ENCODE data around the gene CTNNA2.
"Not testable (repeated sequence)": the region's sequence is repeated elsewhere in the genome, so short reads cannot be mapped to it uniquely, and the experiment has no call there.

The CTNNA2 gene

DNA sequence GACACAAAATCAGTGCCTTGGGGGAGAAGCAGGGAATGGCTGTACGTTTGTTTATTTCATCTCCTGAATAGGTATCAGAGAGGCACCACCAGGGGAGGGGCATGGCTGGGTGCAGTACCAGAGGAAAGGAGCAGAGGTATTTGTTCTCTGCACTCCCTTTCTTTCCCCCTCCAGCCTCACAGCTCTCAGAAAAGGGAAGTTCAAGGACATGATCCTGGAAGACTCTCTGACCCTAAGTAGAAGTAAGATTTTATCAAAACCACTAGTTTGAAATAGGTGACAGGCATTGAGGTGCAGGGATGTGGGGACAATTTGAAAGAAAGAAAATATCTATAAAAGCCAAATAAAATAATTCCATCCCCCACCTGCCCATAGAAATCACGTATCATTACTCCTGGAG, 655.2 kb downstream of the CTNNA2 start:
- in situ Hi-C loops (cut with HindIII; ENCODE audit: low sequenced_read_pairs): no loop called here

DNA sequence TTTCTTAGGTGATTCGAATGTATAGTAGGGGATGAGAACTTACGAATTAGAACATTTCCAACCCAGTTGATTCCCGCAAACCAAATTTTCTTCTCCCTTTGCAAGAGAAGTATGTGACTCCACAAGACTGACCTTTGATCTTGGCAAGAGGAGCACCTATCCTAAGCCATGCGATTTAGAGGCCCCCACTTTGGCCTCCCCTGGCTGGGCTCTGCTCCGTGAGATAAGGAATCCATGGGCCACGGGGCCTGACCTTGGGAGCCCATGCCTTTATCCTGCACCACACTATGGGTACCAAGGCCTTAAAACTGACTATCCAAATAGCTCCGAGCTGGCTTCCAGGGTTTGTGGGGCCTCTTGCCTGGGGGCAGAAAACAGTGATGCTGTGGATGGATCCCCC, 656.0 kb downstream of the CTNNA2 start:
- in situ Hi-C loops (cut with HindIII; ENCODE audit: low sequenced_read_pairs): no loop called here

DNA sequence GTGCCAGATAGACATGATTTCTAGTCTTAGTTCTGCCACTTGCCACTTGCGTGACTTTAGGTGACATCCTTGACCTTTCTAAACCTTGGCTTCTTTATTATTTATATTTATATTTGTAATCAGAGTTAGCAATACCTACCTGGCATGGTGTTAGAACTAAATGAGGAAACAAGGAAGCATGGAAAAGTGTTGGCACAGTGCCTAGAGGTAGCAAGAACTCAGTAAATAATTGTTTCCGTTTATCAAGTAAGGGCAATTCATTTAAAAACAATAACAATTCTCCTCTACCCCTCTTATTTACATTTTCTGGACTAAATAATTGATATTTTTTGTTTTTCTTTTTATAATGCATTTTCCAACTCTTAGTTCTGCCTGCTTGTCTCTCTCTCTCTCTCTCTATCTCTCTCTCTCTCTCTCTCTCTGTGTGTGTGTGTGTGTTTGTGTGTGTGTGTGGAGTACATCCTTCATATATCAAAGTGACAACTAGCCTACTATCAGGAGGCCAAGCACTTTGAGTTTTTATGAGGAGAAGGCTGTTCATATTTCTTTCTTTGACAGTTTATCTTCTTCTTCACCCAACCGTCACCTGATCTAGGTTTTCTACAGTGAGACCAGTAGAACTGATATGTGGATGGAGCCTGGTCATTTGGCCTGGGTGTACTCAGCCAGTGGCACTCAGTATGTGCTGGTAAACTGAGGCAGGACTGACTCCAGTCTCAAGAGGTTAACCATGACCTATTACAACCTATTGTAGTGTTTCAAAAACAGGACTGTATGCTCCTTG, 657.2 kb downstream of the CTNNA2 start:
- in situ Hi-C loops (cut with HindIII; ENCODE audit: low sequenced_read_pairs): no loop called here

DNA sequence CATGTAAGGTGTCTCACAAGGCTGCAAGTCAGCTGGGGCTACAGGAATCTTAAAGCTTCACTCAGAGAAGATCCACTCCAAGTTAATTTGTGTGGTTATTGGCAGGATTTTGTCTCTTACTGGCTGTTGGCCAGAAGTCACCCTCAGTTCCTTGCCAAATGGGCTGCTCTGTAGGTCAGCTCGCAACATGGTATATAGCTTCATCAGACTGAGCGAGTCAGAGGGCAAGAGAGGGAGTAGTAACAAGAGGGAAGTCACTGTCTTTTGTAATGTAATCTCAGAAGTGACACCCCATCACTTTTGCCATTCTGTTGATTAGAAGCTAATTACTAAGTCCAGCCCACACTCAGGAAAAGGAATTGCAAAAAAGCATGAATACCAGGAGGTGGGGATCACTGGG, 672.2 kb downstream of the CTNNA2 start:
- in situ Hi-C loops (cut with HindIII; ENCODE audit: low sequenced_read_pairs): no loop called here

DNA sequence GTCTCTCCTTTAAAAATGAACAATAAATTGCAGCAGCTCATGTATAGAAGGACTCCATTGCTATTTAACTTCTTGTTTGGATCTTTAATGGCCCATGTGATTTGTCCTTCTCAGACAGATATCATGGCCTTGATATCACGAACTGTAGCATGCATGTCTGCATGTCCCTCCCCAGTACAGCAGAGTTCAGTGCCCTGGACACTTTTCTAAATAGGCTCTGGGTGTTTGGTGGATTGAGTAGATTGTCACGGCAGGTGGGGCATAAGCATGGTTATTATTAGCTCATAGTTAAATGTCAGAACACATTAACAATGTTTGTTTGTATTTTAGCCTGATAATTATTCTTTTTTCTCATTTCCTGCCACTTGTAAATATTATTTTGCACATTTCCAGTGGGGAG, 673.4 kb downstream of the CTNNA2 start:
- in situ Hi-C loops (cut with HindIII; ENCODE audit: low sequenced_read_pairs): no loop called here

DNA sequence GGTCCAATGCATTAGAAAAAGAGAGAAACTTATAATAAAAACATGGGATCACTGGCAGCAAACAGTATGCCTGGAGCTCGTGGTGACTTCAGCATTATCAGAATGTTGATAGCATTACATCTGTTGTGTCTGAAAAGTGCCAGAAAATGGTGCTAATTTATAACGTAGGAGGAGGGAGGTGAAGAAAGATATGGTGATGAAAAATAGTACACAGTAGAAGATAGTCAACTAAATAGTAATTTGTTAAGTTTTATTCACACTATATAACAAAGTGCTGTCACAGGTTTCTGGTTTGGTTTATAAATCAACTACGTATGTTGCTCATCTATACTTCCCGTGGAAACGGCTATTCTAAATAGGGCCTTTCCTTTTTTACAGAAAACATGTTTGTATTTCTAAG, 674.3 kb downstream of the CTNNA2 start:
- in situ Hi-C loops (cut with HindIII; ENCODE audit: low sequenced_read_pairs): no loop called here

DNA sequence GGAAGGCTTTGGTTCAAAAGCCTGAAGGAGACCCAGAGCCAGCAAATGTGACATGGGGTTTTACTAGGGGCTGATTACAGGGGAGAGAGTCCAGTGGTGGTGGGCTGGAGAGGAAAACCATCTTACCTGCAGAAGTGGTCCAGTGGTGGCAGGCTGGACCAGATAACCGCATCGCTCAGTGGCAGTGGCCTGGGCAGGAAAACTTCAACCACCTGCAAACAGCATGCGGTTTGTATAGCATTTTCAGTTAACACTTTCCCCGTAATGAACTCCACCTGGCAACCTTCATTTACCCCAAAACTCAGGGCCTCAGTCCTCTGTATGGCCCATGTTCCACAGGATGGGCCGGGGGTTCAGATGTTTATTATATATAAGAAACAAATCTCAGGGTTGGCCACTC, 677.3 kb downstream of the CTNNA2 start:
- in situ Hi-C loops (cut with HindIII; ENCODE audit: low sequenced_read_pairs): no loop called here

DNA sequence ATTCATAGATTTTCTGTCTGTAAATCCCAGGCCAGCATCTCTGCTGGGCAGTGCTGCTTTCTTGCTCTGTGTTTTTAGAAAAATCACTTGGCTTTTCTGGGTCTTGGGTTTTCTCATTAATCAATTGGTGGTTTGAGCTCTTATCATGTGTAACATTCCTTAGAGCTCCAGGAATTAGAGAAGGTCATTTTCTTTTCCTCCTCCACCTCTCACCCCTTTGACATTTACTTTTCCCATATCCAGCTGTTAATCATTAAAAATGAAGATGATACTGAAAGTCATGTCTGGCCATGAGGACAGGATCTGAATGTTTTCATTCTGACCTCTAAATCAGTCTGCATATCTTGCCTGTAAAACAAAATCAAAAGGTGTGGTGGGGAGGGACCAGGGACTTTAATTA, 680.7 kb downstream of the CTNNA2 start:
- in situ Hi-C loops (cut with HindIII; ENCODE audit: low sequenced_read_pairs): no loop called here

DNA sequence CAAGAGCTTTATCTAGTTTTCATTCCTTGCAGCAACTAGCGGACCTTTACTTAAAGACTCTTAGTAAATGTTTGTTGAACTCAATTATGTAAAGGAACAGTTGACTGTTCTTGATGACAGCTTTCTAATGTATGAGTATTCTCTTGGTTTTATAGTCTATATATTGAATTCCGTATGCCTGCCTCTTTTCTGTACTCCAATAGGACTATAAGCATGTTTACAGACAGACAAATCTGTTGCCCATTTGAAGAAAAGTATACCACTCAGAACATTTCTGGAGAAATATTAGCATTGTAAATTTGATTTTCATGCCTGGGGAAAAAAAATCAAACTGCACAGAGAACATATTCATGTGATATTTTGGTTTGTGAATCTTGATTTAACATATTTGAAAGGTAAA, 682.2 kb downstream of the CTNNA2 start:
- in situ Hi-C loops (cut with HindIII; ENCODE audit: low sequenced_read_pairs): no loop called here

DNA sequence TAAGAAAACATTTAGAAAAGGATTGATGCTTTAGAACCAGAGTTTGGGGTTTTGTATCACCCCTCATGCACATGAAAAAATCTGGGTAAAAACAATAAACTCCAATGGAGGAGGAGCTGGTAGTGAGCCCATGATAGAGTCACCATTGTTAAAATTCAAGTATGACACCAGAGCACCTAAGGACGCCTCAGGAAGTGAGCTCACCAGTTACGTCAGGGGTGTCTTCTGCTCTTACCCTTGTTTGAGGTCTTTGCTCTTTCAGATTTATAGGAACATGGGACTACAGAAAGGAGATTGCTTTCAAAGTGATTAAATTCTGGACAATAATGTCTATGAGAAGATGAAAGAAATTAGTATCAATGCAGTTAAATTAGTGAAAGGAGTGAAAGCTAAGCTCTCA, 685.2 kb downstream of the CTNNA2 start:
- in situ Hi-C loops (cut with HindIII; ENCODE audit: low sequenced_read_pairs): no loop called here

DNA sequence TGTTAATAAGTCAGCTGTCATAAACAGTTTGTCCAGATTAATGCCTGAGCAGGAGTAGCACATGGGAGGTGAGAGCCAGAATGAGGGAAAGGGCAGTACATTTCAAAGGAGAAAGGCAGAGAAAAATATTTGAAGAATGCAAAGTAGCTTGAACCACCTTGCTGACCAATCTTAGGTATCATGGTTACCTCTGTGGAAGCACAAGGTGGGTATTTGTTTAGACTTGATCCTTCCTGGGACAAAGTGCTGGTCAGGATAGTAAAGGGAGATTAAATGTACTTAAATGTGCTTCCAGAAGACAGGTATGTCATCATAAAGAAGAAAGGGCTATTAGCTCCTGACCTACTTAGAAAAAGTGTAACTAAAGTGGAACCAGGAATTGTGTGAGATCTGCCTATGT, 686.7 kb downstream of the CTNNA2 start:
- in situ Hi-C loops (cut with HindIII; ENCODE audit: low sequenced_read_pairs): no loop called here

DNA sequence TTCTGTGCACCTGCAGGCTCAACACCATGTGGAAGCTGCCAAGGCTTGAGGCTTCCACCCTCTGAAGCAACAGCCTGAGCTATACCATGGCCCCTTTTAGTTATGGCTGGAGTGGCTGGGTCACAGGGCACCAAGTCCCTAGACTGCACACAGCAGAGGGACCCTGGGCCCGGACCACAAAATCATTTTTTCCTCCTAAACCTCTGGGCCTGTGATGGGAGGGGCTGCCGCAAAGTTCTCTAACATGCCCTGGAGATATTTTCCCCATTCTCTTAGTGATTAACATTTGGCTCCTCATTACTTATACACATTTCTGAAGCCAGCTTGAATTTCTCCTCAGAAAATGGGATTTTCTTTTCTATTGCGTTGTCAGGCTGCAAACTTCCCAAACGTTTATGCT, 691.1 kb downstream of the CTNNA2 start:
- in situ Hi-C loops (cut with HindIII; ENCODE audit: low sequenced_read_pairs): not testable (repeated sequence)

DNA sequence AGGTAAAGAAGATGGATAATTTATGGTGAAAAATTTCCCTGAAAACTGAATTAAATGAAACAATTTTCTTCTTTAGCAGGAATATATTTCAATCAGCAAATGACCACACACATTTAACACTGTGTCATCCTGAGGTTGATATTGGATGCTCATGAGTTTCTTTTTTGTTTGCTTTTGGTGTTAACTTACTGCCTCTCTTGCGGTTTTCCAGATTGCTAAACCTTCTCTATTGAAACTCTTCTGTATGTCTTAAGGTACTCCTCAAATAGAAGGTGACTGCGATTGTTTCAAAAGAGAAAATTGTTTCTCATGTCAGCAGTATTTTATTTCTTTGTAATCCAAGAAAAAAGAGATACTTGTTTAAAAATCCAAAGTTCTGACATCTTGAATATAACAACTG, 692.6 kb downstream of the CTNNA2 start:
- in situ Hi-C loops (cut with HindIII; ENCODE audit: low sequenced_read_pairs): no loop called here

DNA sequence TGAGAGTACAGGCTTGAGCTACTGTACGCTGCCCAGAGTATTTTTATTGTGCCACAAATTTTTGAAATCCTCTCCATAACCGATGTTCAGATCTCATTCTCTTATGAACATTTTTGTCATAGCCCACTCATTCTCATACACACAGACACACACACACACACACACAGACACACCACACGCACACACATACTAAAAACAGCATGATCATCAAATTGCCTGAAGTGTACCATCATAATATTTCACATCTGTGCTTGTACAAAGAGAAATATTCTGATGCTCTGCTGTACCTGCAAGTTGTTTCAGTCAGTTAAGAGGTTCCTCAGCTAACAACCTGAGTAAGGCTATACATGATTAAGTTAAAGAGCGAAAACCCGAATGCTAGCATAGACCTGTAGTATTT, 696.6 kb downstream of the CTNNA2 start:
- in situ Hi-C loops (cut with HindIII; ENCODE audit: low sequenced_read_pairs): no loop called here

DNA sequence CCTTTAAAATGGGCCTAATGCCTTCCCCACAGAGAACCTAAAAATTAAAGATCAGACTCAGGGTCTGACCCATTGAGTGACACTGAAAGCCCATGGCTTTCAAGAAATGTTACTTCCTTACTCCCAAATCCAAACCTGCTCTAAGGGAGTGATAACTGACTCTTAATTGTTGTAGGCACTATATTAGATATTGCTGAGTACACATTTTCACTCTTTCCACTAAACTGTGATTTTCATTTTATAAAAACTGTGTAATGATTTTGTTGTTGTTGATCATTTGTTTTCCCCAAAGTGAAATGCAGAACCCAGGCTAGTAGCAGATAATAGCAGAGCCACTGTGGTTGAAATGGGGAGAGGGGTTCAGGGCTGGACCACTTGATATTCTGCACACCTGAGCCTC, 704.6 kb downstream of the CTNNA2 start:
- in situ Hi-C loops (cut with HindIII; ENCODE audit: low sequenced_read_pairs): no loop called here

DNA sequence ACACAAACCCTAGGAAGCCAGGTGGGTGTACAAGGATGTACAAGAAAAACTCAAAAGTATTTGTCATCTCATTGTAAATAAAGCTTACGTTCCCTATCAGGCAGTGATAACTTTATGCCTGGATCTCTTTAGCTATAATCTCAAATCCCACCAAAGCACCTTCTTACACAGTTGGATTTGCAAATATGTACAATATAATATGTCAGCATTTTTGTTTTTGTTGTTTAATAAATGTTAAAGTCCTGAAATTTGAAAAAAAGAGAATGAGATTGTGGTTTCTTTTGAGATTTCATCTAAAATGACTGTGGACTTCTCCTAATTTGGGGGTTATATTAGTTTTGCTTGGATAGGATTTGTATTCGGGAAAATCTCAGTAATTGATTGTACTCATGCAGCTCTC, 709.8 kb downstream of the CTNNA2 start:
- in situ Hi-C loops (cut with HindIII; ENCODE audit: low sequenced_read_pairs): no loop called here

DNA sequence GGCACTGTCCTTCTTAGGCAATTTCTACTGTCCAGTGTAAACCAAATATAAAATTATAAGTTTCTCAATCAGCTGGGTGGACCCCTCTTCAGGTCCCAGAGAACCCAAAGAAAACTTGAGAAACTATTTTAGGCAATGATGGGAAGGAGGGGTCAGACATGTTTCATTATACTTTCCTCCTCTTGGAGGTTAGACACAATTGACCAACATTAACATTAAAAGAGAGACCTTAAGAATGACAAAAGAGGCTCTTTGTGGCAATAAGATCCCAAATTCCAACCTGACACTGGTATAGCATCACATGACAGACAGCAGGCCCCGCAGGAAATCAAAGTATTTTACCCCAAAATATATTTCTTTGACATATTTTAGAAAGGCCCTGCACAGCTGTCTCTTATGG, 718.6 kb downstream of the CTNNA2 start:
- in situ Hi-C loops (cut with HindIII; ENCODE audit: low sequenced_read_pairs): no loop called here

DNA sequence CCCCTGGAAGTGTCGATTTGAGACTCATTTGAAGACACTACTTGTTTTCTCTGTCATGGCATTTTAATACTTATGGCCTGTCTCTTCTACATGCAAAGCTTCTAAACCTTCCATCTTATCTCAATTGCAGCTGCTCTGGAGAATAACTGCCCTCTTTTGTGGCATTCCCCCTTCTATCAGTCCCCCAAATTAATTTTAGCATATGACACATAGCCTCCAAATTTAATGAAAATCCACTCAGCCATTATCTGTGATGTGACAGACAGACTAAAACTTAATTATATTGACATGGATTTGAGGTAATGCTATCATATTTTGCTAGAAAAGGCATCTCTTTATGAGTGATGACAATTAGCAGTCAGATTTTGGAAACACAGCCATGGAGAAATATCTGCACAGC, 720.5 kb downstream of the CTNNA2 start:
- in situ Hi-C loops (cut with HindIII; ENCODE audit: low sequenced_read_pairs): no loop called here

DNA sequence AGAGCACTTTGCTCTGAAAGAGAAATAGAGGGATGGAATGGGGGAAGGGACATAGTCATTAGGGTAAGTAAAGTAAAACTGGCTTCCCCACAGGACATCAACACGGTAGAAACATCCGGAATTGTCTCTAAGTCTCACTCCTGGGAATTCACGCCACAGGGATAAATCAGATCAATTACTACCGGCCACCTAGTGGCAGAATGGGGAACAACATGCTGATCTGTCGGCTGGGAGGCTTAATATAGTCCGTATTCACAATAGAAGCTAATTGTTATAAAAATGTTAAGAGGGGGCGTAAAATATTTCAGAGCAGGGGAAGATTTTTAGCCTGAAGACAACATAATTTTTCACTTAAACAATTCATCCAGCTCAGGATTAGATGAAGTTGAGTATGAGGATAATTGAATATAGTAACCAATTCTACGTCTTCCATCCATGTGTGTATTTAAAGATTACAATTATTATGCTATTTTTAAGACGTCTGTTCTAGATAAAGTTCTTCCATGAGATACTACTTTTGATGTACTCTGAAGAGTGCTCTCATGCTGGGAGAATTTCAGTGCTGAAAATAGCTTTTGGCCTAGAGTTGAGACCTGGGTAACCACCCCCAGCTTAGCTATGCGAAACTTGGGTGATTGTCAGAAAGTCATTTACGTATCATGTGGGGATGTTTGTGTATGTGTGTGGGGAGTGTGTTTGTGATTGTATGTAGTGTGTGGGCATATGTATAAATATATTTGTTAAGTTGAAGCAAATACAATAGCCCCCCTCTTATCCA, 726.0 kb downstream of the CTNNA2 start:
- in situ Hi-C loops (cut with HindIII; ENCODE audit: low sequenced_read_pairs): no loop called here

DNA sequence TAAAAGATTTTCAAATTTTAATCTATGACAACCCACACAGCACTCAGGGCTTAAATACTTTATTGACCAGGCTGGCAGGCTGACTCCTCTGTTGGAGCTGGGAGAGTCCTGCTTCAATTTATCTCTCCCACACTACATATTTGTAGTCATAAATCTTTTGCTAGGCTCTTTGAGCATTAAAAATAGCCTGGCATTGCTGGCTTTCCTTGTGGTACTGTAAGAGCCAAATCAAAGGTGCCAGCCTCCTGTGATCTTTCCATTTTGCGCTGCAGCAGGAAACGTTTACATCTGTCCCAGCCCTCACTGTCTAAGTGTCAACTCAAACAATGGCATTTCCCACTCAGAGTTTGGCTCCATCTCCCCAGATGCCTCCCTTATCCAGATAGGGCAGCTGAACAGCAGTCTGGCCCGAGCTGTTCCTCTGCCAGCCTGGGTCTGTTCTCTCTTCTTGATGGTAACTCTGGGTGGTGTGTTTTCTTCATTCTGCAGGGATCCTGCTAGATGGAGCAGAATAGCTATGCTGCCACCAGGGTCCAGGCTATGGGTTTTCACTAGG, 729.6 kb downstream of the CTNNA2 start:
- in situ Hi-C loops (cut with HindIII; ENCODE audit: low sequenced_read_pairs): no loop called here

DNA sequence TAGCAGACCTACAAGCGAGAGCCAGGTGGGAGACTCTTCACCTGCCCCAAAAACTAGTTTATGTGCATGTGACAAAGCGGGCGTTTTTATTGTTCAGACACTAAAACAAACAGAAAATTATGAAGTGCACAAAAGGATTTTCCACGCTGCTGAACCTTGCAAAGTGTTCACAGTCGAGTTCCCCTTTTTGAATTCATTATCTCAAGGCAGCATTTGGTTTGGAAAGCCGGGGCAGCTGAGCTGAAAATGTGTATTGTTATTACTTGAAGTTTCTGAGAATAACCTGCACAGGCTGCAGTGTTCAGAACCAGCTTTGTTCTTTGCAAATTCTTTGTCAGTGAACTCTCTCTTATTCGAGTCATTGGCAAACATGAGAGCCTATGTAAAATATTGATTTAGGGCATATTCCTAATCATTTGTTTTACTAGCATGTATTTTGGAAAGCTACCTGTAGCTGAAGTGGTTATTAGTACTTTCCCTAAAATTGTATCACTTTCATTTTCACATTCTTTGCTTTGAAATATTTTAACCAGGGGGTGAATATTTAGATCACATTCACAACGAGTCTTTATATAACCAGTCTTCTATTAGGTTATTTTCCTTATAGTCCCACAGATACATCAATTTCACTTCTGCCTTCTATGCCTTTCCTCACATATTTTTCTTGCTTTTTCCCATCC, 732.2 kb downstream of the CTNNA2 start:
- in situ Hi-C loops (cut with HindIII; ENCODE audit: low sequenced_read_pairs): no loop called here

DNA sequence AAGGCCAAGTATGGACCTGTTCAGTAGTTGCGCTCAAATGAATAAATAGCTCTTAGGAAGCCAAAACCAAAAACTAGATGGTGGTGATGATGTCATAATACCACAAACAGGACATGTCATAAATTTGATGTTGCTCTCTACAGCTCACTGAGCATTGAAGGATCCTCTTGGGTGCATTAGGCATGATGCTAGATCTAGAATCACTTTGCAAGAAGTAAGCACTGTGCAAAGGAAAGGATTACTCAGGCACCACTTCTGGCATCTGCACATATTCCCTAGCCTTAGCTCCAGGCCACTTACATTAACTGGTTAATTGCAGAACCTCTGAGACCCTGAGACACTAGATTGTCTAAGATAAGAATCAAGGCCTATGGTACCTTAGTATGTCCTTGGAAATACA, 733.7 kb downstream of the CTNNA2 start:
- in situ Hi-C loops (cut with HindIII; ENCODE audit: low sequenced_read_pairs): no loop called here
